Measurements from ENCODE around the gene CDH1. TPM values are rescaled to one million over a fixed set of nuclear protein-coding genes. Genes with fewer than 3 reads are reported as not detected.

CDH1 gene
- total and polyA plus RNA-seq, 4 donors: 0.23 to 9.6 (median 0.67) TPM

DNA sequence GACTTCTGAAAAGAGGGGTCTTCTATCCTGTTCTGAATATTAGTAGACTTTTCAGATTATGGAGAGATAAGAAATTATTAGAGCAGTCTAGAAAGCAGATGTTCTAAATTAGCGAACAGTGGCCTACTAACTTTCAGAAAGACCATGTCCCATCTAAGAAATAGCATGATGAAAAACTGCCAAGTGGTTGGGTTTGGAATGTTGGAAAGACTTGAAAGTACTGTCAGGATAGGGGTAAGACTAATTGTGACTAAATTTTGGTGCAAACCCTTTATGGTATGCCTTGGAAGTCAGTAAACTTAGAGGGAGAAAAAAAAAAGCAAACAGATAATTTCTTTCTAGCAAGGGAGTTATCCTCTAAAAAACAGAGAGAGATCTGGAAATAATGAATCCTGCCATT is 147.3 kb downstream of the CDH1 start:
- H3K36me3 ChIP-seq (ENCODE audit: control insufficient read depth in 1 of 2, insufficient read depth in 2 of 2, low read length in 1 of 2): peaks cover 3 to 5% of the 10 kb centered on the region in 2 donors
- no peaks in the 10 kb centered on the region for H3K4me1 ChIP-seq (ENCODE audit: control insufficient read depth in 1 of 2, insufficient read depth in 2 of 2, low read length in 2 of 2)
- H3K9me3 ChIP-seq (ENCODE audit: control insufficient read depth, low read length): no peaks in the 10 kb centered on the region
- no peak overlapping the region for H3K4me3 ChIP-seq (ENCODE audit: low read length in 2 of 2)
- no peaks in the 10 kb centered on the region for H3K27me3 ChIP-seq (ENCODE audit: control insufficient read depth in 1 of 2, insufficient read depth in 2 of 2, low read length in 1 of 2)
- DNase-seq: no peak
- intact Hi-C loops (cut with DNase I): no loop called here
- 88 to 94% methylated on average over 1 of the region's 1 CpG for WGBS, 2 donors
- ATAC-seq (ENCODE audit: low FRiP score): no peak
- no peak overlapping the region for H3K27ac ChIP-seq (ENCODE audit: low read depth in 1 of 2, low read length in 2 of 2)

Other genes starting within 250 kb of the CDH1 start
- gene ZFP90, start 198.0 kb upstream of the CDH1 start, total RNA-seq: 10 to 100 TPM; 17.1 to 31.0 TPM
- 10 to 100 TPM in 1 of 2 donors, 1 to 10 TPM in 1; 7.9 to 13.0 TPM for gene ZFP90, start 198.0 kb upstream of the CDH1 start, polyA plus RNA-seq
- under 1 TPM; 0.81 to 0.97 TPM for gene CDH3, start 92.0 kb upstream of the CDH1 start, total RNA-seq
- under 1 TPM in 1 of 2 donors, not detected in 1; 0.25 TPM for gene CDH3, start 92.0 kb upstream of the CDH1 start, polyA plus RNA-seq
- gene TANGO6, start 106.2 kb downstream of the CDH1 start, total RNA-seq: 10 to 100 TPM; 19.9 to 26.6 TPM
- 1 to 10 TPM; 5.4 to 6.4 TPM for gene TANGO6, start 106.2 kb downstream of the CDH1 start, polyA plus RNA-seq

Data from aorta (tissue), 5 donors.